Stomach (tissue), 4 donors: ENCODE data around the gene INO80.
A peak's percentile ranks its signal among the peaks of the same experiment; 100 is the strongest.

Source experiments
- CTCF ChIP-seq, 7 experiments: fragments of 450-650 bp in 4 of 7; fragments of 200-600 bp in 3 of 7; sonication (generic) in 3 of 7; IDR thresholded peaks; one replicate each; pipeline ENCODE4 v1.5.1; 2016 to 2019; ENCODE audit warnings: antibody characterized with exemption in 7 of 7, control low read depth in 2 of 7, mild to moderate bottlenecking in 1 of 7
- EP300 ChIP-seq: sonication (generic); formaldehyde crosslinking; IDR thresholded peaks from one replicate; pipeline ENCODE4 v1.6.1; 2017; ENCODE audit warnings: antibody characterized with exemption
- POLR2A ChIP-seq, 4 donors: fragments of 450-650 bp; IDR thresholded peaks; one replicate each; pipeline ENCODE4 v1.6.1; 2016; ENCODE audit warnings: antibody characterized with exemption in 4 of 4, control low read depth in 2 of 4, mild to moderate bottlenecking in 1 of 4, moderate library complexity in 1 of 4
- POLR2AphosphoS5 ChIP-seq, 3 donors: sonication (generic); formaldehyde crosslinking; IDR thresholded peaks; one replicate each; pipeline ENCODE4 v1.6.1; 2016; ENCODE audit warnings: antibody characterized with exemption in 3 of 3

- TF ChIP-seq POLR2AphosphoS5 (IDR thresholded peaks at IDR 0.05) (no peak), CTCF (IDR thresholded peaks at IDR 0.05) (peak in 3 of 7 experiments; percentile 11 to 22 (median 22)), POLR2A (IDR thresholded peaks at IDR 0.05) (no peak), EP300 (no peak)
These were observed 178.1 kb downstream of the INO80 start for GRCh38 chr15:40937762-40938535.
